Parathyroid adenoma (tissue), 2 donors: ENCODE results near the gene USP3.

Experiments used
- H2AFZ ChIP-seq: fragments of 300-600 bp; sonication (generic); one replicate; pipeline ENCODE4 v1.7.0; 2017; ENCODE audit warnings: antibody characterized with exemption, mild to moderate bottlenecking
- H3K27ac ChIP-seq: fragments of 300-600 bp; sonication (generic); one replicate; pipeline ENCODE4 v1.7.0; 2017
- H3K27me3 ChIP-seq: fragments of 300-600 bp; sonication (generic); one replicate; pipeline ENCODE4 v1.7.0; 2017; ENCODE audit warnings: low read length; ENCODE audit not compliant: control insufficient read depth, insufficient read depth
- H3K36me3 ChIP-seq: fragments of 300-600 bp; sonication (generic); one replicate; pipeline ENCODE4 v1.7.0; 2017; ENCODE audit warnings: low read length; ENCODE audit not compliant: control insufficient read depth, insufficient read depth
- H3K4me1 ChIP-seq: fragments of 300-600 bp; sonication (generic); one replicate; pipeline ENCODE4 v1.7.0; 2017; ENCODE audit warnings: control low read depth
- H3K4me2 ChIP-seq: fragments of 300-600 bp; sonication (generic); one replicate; pipeline ENCODE4 v1.7.0; 2017; ENCODE audit warnings: low read length
- H3K4me3 ChIP-seq: fragments of 300-600 bp; sonication (generic); one replicate; pipeline ENCODE4 v1.7.0; 2017; ENCODE audit warnings: low read depth, low read length
- H3K79me2 ChIP-seq: fragments of 300-600 bp; sonication (generic); one replicate; pipeline ENCODE4 v1.7.0; 2017; ENCODE audit warnings: control low read depth
- H3K9ac ChIP-seq: fragments of 300-600 bp; sonication (generic); one replicate; pipeline ENCODE4 v1.7.0; 2017; ENCODE audit warnings: mild to moderate bottlenecking
- H3K9me3 ChIP-seq: fragments of 300-600 bp; sonication (generic); one replicate; pipeline ENCODE4 v1.7.0; 2017; ENCODE audit warnings: low read length; ENCODE audit not compliant: control insufficient read depth
- CTCF ChIP-seq: fragments of 300-600 bp; sonication (generic); IDR thresholded peaks from one replicate; pipeline ENCODE4 v1.7.0; 2017; ENCODE audit warnings: antibody characterized with exemption, mild to moderate bottlenecking
- donor health status: primary hyperparathyroidism.

The USP3 gene

DNA sequence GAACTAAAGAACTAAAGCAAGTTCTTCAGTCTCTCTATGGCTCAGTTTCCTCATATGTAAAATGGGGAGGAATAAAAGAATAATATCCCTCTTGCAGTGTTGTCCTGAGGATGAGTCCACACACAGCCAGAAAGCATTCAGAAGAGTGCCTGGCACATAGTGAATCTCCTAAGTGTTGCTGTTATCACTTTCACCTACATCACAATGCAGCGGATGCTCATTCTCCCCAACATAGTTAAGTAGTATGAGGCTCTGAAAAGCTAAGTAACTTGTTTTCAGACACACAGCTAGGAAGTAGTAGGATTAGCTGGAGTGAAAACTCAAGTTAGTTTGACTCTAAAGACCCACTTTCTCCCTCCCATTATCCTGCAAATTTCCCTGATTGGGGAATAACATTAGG, 9.1 kb upstream of the USP3 start:
- no peaks in the 10 kb centered on the region for H3K4me1 ChIP-seq
- no peak overlapping the region for H3K4me3 ChIP-seq
- no peak overlapping the region for H2AFZ ChIP-seq
- H3K27ac ChIP-seq = no peak overlapping the region
- H3K79me2 ChIP-seq = no peaks in the 10 kb centered on the region
- no peak overlapping the region for H3K9ac ChIP-seq
- H3K4me2 ChIP-seq = no peak overlapping the region
- no peaks in the 10 kb centered on the region for H3K9me3 ChIP-seq
- no peak for TF ChIP-seq CTCF
- no peaks in the 10 kb centered on the region for H3K27me3 ChIP-seq
- H3K36me3 ChIP-seq = no peaks in the 10 kb centered on the region

DNA sequence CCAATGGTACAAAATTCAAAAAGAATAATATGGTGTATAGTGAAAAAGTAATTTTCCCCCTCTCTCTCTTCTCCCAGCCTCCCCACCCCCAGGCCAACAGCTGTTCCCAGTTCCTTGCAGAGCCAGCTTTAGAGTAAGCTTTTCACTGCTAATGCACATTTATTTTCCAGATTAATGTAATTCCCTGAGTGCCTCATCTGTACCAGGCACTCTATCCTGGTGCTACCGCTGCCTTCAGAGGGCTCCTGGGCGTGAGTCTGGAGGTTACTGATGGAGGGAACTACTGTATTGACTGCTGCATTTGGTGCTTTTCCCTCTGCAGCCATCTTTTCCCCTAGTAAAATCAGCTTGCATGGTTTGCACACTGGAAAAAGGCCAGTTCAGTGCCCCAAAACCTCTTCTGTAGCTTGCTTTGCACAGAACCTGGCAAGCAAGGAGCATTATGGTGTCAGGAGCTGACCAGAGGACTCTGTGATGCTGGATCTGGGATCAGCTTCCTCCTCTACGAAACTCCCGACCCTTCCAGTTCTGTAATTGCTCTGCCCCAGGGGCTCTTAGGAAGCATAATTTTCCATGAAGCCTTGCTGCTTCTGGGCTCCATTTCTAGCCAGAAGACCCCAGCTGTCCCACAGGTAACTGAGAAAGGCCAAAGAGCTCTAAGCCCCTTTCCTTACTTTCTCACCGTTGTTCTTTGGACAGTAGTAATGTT, 8.5 kb upstream of the USP3 start:
- Histone ChIP-seq H3K27ac (no peak overlapping the region), H3K27me3 (no peaks in the 10 kb centered on the region), H3K4me3 (no peak overlapping the region), H3K36me3 (no peaks in the 10 kb centered on the region), H2AFZ (no peak overlapping the region), H3K4me2 (no peak overlapping the region), H3K79me2 (no peaks in the 10 kb centered on the region), H3K9ac (no peak overlapping the region), H3K9me3 (no peaks in the 10 kb centered on the region), H3K4me1 (no peaks in the 10 kb centered on the region)
- no peak for TF ChIP-seq CTCF

GRCh38 chr15:63497642-63498467, 6.5 kb upstream of the USP3 start:
- no peaks in the 10 kb centered on the region for H3K79me2 ChIP-seq
- H3K4me1 ChIP-seq = no peaks in the 10 kb centered on the region
- no peaks in the 10 kb centered on the region for H3K27me3 ChIP-seq
- no peak overlapping the region for H3K27ac ChIP-seq
- H3K4me3 ChIP-seq = no peak overlapping the region
- no peaks in the 10 kb centered on the region for H3K9me3 ChIP-seq
- H3K36me3 ChIP-seq = no peaks in the 10 kb centered on the region
- TF ChIP-seq CTCF = no peak
- no peak overlapping the region for H3K4me2 ChIP-seq
- H2AFZ ChIP-seq = no peak overlapping the region
- H3K9ac ChIP-seq = no peak overlapping the region

GRCh38 chr15:63499175-63499549, 5.2 kb upstream of the USP3 start:
- no peak overlapping the region for H3K4me2 ChIP-seq
- H3K4me3 ChIP-seq = no peak overlapping the region
- no peaks in the 10 kb centered on the region for H3K4me1 ChIP-seq
- H3K9me3 ChIP-seq = no peaks in the 10 kb centered on the region
- H3K79me2 ChIP-seq = no peaks in the 10 kb centered on the region
- H3K27ac ChIP-seq = no peak overlapping the region
- no peaks in the 10 kb centered on the region for H3K27me3 ChIP-seq
- no peak overlapping the region for H3K9ac ChIP-seq
- H3K36me3 ChIP-seq = no peaks in the 10 kb centered on the region
- no peak for TF ChIP-seq CTCF
- H2AFZ ChIP-seq = no peak overlapping the region
